HT1080 (cell line): ENCODE measurements around the gene DCLK1. TPM values are rescaled to one million over a fixed set of nuclear protein-coding genes. Genes with fewer than 3 reads are reported as not detected.
A peak's percentile ranks its signal among the peaks of the same experiment; 100 is the strongest.

ENCODE experiments used
- DNase-seq: peaks from one replicate; pipeline ENCODE4 v3.0.0-alpha.2; 2015; ENCODE audit warnings: low read depth
- total RNA-seq: library from RNA; depleted of rRNA; stranded (reverse); fragments of >200 nt; shearing (Covaris generic); gene quantifications from 2 replicates; pipeline ENCODE4 v1.2.3, GENCODE V29; 2014

Gene DCLK1
- total RNA-seq, 1 experiment from 2014 or later = 5.2 TPM

GRCh38 chr13:35866801-35867200, 264.4 kb downstream of the DCLK1 start:
- no peak for DNase-seq

GRCh38 chr13:35865341-35866240, 265.6 kb downstream of the DCLK1 start:
- DNase-seq = no peak

- no peak for DNase-seq
These were observed 270.5 kb downstream of the DCLK1 start for GRCh38 chr13:35860661-35861060.

- no peak for DNase-seq
These were observed 271.2 kb downstream of the DCLK1 start for GRCh38 chr13:35859981-35860380.

GRCh38 chr13:35858665-35859064, 272.5 kb downstream of the DCLK1 start:
- no peak for DNase-seq

DNA sequence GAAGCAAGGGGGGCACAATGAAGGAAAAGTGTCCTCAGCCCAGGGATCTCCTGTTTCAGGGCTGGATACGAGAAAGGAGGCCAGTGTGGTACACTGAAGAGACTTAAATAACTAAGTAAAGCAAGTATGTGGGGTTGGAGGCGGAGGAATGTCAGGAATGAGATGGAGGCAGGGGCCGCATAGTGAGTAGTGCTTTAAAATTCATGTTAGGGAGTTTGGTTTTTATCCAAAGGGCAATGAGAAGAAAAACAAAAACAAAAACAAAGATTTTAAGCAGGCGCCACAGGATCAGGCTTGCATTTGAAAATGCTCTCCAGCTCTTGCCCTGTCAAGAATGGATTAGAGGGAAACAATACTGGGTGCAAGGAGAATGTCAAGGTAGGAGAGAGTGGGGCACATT, 273.4 kb downstream of the DCLK1 start:
- no peak for DNase-seq

DNA sequence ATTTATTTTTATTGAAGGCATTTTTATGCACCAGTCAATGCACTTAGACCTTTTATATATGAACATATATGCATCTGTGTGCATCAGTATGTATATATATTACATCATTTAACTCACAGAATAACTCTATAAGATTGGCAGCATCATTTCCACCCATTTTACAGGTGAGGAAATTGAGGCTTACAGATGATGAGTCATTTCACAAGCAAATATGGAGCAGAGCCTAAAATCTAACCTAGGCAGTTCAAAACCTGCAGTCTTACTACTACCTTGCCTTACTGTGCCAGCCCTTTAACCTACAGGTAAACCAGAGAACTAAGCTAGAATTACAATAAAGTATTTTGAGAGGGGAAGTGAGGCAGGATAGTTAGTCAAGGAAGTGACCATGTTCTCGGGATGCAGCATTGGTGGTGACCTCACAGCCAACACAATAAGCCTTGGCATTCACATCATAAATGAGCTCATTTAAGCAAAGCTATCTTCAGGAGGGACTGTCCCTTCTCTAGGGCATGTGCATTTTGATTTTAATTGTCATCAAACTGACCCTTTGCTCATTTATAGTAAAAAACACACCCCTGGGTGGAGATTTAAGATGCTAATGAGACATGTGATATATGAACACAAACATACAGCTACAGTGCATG, 274.3 kb downstream of the DCLK1 start:
- DNase-seq = no peak

- no peak for DNase-seq
These were observed 275.1 kb downstream of the DCLK1 start for GRCh38 chr13:35856084-35856483.

DNA sequence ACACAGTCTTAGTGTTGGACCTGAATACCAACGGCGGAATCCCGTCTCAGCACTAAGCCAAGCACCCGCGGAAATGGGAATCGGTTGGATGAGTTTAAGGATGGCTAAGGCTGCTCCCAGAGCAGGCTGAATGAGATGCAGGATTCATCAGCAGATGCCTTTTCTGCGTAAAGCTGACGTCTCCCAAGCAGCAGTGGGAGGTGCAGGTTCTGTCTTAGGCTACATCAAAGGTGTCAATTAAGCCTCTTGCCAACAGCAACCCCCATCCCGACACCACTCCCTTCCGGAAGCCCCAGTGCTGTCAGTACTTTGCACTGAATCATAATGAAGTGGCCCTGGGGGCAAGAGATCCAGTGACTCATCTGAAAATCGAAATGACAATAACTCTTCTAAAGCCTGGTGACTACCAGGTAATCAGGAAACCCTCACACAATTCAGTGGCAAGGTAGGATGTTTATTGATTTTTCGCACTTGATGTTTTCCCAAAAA, 275.6 kb downstream of the DCLK1 start:
- peak; percentile 87 for DNase-seq

- DNase-seq = no peak
These were observed 276.9 kb downstream of the DCLK1 start for GRCh38 chr13:35854286-35854685.

- DNase-seq = no peak
These were observed 279.3 kb downstream of the DCLK1 start for GRCh38 chr13:35851881-35852280.

GRCh38 chr13:35851356-35851755, 279.8 kb downstream of the DCLK1 start:
- DNase-seq = no peak

DNA sequence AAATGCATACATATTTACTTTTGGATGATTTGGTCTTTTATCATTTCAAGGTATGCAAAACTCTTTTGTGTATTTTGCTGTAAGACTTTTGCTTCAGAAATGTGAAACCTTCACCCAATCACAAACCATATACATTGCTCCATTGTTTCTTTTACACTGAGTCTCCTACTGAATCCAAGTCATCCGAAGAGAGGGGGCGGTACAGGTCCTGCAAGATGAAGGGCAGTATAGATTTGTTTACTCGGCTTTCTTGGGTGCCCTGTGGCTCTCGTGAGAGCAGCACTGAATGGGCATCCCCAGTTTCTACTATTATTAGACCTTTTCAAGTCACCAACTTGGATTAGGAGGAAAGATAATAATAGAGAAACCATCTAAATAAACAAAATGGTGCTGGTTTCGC, 280.6 kb downstream of the DCLK1 start:
- no peak for DNase-seq

DNA sequence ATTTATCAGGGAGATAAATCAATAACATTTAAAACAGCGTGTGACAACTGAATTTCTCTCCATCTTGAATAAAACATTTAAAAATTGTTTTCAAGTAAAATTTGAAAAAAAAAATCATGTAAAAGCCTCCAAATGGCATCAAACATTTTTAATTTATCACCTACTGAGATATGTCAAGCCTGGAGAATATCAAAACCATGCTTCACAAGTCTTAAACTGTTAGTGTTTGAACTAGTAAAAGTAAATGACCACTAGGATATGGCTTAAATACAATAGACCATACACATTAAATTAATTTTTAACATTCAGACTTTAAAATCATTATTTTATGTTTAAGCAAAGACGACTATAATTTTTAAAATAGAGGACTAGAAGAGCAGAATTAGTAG, 281.9 kb downstream of the DCLK1 start:
- no peak for DNase-seq

DNA sequence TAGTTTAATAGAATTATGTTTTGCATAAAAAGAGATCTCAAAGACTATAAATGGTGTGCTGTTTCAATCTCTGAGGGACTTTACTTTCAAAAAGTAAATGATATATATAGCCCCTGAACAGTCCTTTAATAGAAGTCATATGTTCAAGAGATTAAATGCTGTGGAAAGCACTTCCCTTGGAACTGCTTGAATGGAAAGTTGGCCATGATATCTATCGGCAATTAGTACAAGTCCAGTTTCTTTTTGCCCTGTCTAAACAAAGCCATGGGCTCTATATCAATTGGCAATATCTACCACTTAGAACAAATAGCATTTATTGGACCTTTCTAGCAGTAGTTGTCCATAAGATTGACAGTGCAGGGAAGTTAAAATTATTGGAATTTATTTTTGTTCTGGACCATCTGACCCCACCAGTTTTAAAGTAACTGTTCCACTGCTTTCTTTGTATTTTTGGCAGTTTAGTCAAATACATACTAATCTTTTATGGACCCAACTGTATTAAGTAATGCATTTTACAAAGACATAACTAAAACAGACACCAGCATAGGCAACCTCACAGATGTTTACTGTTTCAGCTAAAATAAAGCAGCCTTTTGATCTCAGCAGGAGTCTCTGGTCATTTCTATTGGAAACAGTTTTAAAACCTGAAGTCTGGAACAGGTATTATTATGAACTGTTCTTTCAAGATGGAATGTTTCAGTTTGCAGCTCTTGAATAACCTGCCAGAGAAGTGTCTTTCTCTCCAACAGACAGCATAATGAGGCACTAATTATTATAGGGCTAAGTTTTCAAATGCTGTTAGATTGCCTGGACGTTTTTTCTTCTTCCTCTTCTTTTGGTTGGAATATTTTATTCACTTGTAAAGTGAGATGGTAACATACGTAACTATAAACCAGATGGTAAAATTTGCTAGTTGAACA, 282.6 kb downstream of the DCLK1 start:
- no peak for DNase-seq

- no peak for DNase-seq
These were observed 287.9 kb downstream of the DCLK1 start for GRCh38 chr13:35843272-35843671.

- DNase-seq = no peak
These were observed 290.1 kb downstream of the DCLK1 start for GRCh38 chr13:35841060-35841521.

- no peak for DNase-seq
These were observed 291.4 kb downstream of the DCLK1 start for GRCh38 chr13:35839806-35840205.

GRCh38 chr13:35838356-35838755, 292.8 kb downstream of the DCLK1 start:
- peak; percentile 87 for DNase-seq

GRCh38 chr13:35836446-35836845, 294.7 kb downstream of the DCLK1 start:
- no peak for DNase-seq

GRCh38 chr13:35835989-35836388, 295.2 kb downstream of the DCLK1 start:
- DNase-seq = no peak
